ENCODE measurements around the gene RBFA.

Gene RBFA

GRCh38 chr18:79988071-79988450, 46.2 kb upstream of the RBFA start (continued):
- TF ChIP-seq ATF2 (tag by site-specific recombination; IDR thresholded peaks at IDR 0.05; ENCODE audit: low read depth) (no peak), ZNF16 (tag by site-specific recombination; IDR thresholded peaks at IDR 0.05; ENCODE audit: low read depth) (no peak), ZNF610 (tag by site-specific recombination; IDR thresholded peaks at IDR 0.05; ENCODE audit: borderline replicate concordance) (no peak), ZNF18 (tag by site-specific recombination; IDR thresholded peaks at IDR 0.05) (no peak), ZNF140 (tag by site-specific recombination; IDR thresholded peaks at IDR 0.05) (no peak), ZNF394 (tag by site-specific recombination; IDR thresholded peaks at IDR 0.05; ENCODE audit: borderline replicate concordance) (no peak), ZNF623 (tag by site-specific recombination; IDR thresholded peaks at IDR 0.05) (no peak), PBX3 (CRISPR knock-in tag; IDR thresholded peaks at IDR 0.05) (no peak; the same call in 1 of the 2 replicates), ZNF132 (tag by site-specific recombination; IDR thresholded peaks at IDR 0.05; ENCODE audit: borderline replicate concordance) (no peak), ZNF292 (tag by site-specific recombination; IDR thresholded peaks at IDR 0.05; ENCODE audit: borderline replicate concordance, low read depth) (no peak), ZNF449 (tag by site-specific recombination; IDR thresholded peaks at IDR 0.05) (no peak), ZNF843 (tag by site-specific recombination; IDR thresholded peaks at IDR 0.05) (no peak), ZBTB11 (tag by site-specific recombination; conservative IDR thresholded peaks at IDR 0.05; ENCODE audit: low read depth) (0 out of 2 replicates have a peak, but pooled peaks have one; percentile 14), ZNF223 (tag by site-specific recombination; IDR thresholded peaks at IDR 0.05) (no peak), YY2 (tag by site-specific recombination; IDR thresholded peaks at IDR 0.05) (no peak; the same call in 1 of the 2 replicates), ZNF214 (tag by site-specific recombination; IDR thresholded peaks at IDR 0.05; ENCODE audit: borderline replicate concordance) (no peak), ZNF174 (tag by site-specific recombination; IDR thresholded peaks at IDR 0.05) (no peak), PRDM2 (tag by site-specific recombination; IDR thresholded peaks at IDR 0.05; ENCODE audit: borderline replicate concordance) (no peak), ZEB2 (tag by site-specific recombination; IDR thresholded peaks at IDR 0.05) (no peak), ZNF555 (tag by site-specific recombination; conservative IDR thresholded peaks at IDR 0.05) (no peak), ZNF426 (tag by site-specific recombination; IDR thresholded peaks at IDR 0.05) (no peak), SP2 (tag by site-specific recombination; IDR thresholded peaks at IDR 0.05) (no peak), SP3 (tag by site-specific recombination; IDR thresholded peaks at IDR 0.05) (peak; percentile 53), WT1 (tag by site-specific recombination; IDR thresholded peaks at IDR 0.05) (0 out of 2 replicates have a peak, but pooled peaks have one; percentile 25)
